GM18873 (cell line): Measurements from ENCODE around the gene TNIP3.

Experiments used
- ATAC-seq: cut with Tn5 transposase; IDR thresholded peaks from one replicate; pipeline ENCODE4 v1.9.1; 2021; ENCODE audit warnings: mild to moderate bottlenecking, moderate library complexity, moderate number of reproducible peaks; ENCODE audit not compliant: unreplicated experiment, low FRiP score

Gene TNIP3

DNA sequence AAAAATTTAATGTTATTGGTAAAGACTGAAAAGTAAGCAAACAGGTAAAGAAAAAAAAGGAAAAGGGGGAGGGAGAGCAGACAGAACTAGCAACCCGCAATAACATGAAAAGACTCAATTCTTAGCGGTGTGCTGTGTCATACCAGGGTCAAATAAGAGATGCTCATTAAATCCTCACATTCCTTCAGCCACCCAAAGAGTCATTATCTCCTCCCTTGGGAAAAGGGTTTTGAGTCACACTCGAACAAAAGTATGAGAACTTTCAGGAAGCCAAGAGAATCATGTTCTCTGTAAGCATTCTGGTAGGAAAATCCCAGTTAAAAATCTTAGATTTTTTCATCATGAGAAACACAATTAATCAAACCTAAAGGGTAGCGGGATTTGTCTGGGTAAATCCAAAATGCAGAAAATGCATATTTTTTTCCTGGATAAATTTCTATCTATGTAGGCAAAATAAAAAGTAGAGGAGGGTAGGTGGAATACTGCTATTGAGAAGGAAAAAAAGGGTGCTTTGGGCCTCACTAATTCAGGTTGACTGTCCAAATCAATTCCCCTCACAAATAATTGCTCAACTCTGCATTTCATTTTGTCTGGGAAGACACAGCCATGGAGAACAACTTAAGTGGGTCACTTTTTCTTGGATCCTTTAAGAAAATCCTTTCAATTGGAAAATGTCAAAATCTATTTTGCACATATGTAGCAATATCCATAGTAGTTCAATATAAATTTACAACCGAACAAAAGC lies 23.2 kb downstream of the TNIP3 start:
- ATAC-seq: no peak

DNA sequence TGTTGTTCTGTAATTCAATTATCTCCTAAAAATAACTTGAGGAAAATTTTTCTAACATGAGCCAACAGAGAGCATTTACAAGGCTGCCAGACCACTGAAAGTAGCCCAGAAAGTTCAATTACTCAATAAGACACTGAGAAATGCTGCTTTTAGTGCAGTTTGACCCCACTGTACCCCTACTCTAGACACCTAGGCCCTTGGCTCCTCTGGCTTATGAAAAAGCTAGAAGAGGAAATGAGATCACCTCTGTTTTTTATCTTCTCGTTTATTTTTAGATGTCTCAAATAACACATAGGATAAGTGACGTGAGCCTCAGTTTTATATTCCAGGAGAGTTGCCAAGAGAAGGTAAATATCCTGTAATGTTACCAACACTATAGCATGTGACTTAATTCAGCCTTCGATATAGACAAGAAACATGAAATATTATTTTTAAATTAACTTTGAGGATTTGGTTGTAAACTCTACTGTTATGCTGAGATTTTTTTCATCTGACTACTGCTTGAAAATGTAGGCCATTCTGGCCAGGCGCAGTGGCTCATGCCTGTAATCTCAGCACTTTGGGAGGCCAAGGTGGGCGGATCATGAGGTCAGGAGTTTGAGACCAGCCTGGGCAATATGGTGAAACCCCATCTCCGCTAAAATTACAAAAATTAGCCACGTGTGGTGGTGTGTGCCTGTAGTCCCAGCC lies 24.4 kb downstream of the TNIP3 start:
- no peak for ATAC-seq

DNA sequence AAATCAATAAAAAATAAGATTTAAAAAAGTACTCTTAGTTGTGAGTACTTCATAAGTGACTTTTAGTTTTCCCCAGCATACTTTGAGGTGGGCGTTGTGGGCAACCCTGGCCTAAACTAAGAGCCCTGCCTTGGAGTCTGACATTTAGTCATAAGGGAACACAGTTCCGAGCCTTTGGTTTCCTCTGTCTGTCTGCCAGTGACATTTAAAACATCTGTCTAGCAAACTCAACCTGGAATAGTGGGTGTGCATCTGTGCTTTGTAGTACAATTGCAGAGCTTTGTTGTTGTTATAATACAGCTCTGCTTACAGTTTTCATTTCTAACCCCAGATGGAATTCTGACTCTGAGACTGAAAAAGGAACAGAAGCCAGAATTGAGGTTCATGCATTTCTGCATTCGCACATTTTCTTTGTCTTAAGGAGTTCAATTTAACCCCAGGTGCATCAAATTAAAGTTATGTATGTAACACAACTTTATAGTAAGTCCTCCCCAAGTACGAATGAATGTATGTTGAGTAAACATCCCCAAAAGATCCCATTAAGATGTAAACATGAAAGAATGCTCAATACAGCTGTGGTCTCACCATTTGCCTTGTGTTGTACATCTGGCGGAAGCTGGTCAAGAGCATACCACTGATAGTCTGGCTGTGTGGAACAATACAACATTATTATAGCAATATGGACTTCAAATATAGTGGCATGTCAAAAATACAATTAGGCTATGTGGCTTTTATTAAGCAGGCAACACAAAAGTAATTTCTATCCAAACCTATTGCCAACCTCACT lies 25.9 kb downstream of the TNIP3 start:
- ATAC-seq: no peak

- no peak for ATAC-seq
Measured at GRCh38 chr4:121130326-121130660, 33.8 kb downstream of the TNIP3 start.

DNA sequence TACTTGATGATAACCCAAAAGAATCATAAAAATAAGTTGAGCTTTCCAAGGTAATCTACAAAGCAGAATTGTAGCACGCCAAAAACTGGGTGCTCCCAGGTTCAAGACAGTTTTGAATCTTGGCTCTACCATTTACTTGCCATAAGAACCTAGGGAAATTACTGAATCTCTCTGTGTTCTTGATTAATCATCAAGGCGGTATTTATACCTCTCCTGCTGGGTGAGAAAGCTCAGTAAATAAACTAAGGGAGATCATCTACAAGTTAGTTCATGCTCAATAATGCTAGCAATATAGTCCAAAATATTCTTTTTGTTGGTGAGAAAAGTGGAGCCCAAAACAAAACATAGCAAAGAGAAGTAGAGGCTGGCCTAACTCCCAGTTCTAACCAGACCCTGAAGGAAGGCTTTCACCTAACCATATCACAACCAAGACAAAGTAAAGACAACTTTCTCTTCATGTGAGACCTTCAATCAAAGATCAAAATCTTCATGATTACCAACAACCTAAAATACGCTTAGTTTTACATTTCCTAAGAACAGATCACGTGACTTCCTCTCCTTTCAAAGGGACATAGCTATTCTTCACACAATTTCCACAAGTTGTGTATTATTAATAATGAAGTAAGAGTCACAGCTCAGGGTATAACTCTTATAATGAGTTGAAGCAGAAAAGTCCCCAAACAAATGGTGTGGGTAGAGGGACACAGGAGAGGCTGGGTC lies 34.4 kb downstream of the TNIP3 start:
- no peak for ATAC-seq

GRCh38 chr4:121127100-121127499 lies 37.0 kb downstream of the TNIP3 start:
- no peak for ATAC-seq

DNA sequence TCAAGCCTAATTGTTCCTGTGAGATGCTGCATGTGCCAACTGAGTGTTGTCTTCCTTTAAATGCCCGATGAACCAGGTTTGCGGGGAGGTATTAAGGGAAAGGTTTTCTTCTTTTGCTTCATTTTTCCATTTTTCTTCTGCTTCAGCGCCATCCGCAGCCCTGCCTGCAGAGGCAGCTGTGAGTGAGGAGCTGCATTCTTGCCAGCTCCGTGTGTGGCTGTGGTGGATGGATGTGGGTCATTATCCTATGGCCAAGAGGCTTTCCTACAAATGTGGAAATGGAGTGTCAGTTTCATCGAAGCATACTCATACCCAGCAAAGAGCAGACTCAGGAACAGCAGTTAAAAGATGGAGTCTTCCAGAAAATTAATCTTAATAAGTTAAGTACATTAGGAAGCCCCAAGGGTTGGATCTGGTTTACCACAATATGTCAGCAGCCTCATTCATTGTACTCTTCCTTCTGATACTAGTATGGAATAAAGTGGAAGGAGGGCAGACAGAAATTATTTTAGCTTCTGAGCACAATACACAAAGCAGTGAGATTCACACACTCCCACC lies 37.6 kb downstream of the TNIP3 start:
- no peak for ATAC-seq

GRCh38 chr4:121125498-121125885 lies 38.6 kb downstream of the TNIP3 start:
- ATAC-seq: no peak

- ATAC-seq: no peak
Measured at GRCh38 chr4:121122661-121123060, 41.5 kb downstream of the TNIP3 start.

DNA sequence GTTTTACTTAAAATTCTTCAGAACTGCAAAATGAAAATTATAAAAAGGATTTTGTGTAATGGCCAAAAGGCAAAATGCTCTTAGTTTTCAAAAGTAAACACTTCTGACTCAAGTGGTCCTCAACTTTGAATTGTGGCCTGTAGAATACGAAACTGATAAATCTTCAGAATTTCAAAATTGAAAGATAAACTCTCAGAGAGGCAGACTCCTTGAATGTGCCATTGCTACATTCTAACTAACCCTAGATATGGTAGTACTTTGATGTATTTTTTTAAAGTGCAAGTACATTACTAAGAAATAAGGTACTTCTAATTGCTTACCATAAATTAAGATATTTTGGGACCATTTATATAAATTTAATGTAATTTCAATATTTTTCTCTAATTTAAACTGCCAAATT lies 44.4 kb downstream of the TNIP3 start:
- ATAC-seq: no peak

GRCh38 chr4:121118344-121118743 lies 45.8 kb downstream of the TNIP3 start:
- no peak for ATAC-seq

GRCh38 chr4:121114756-121115155 lies 49.4 kb downstream of the TNIP3 start:
- no peak for ATAC-seq

DNA sequence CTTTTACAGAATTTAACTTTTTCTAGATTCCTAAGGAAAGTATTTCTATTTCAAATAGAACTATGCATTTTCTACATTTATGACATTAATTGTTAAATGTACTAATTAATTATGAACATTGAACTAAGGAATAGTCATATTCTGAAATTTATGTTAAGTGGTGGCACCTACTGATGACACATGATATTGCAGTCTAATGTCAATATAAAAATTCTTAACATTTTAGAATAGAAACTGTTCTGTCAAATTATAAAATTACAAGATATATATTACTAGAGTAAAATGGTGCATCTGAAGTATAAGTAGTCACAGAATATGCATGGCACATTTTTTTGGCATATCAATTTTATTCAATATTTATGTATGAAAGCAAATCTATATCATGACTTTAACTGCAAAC lies 51.6 kb downstream of the TNIP3 start:
- ATAC-seq: no peak

GRCh38 chr4:121108557-121108956 lies 55.6 kb downstream of the TNIP3 start:
- ATAC-seq: no peak

- no peak for ATAC-seq
Measured at GRCh38 chr4:121107507-121107906, 56.6 kb downstream of the TNIP3 start.

- ATAC-seq: no peak
Measured at GRCh38 chr4:121100093-121100775, 63.9 kb downstream of the TNIP3 start.

- ATAC-seq: no peak
Measured at GRCh38 chr4:121098266-121098665, 65.9 kb downstream of the TNIP3 start.

- no peak for ATAC-seq
Measured at GRCh38 chr4:121096629-121097028, 67.5 kb downstream of the TNIP3 start.

DNA sequence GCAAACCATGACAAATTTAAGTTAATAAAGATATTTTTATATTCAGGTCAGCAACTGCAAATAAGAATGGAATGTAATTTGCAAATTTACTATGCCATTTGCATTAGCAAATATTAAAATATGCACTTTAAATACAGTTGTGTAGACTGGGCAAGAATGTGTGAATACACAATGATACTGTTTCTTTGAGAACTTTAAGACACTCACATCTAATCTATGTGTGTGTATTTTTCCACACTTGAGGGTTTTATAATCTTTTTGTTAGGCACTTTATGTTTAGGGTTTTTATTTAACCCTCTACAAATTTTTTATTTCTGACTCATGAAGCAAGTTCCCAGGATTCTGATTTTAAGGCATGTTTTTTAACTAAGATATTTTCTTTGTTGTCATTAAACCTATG lies 67.9 kb downstream of the TNIP3 start:
- ATAC-seq: no peak
